Smooth muscle cell of the brain vasculature (primary cell): ENCODE data around the gene MAP2.
"Not testable (repeated sequence)": the region's sequence is repeated elsewhere in the genome, so short reads cannot be mapped to it uniquely, and the experiment has no call there.

Experiments
- DNase-seq: peaks from one replicate; pipeline ENCODE4 v3.0.0-alpha.2; 2012; ENCODE audit warnings: low read depth, low spot score

The MAP2 gene

GRCh38 chr2:209473930-209474419 lies 50.1 kb downstream of the MAP2 start:
- peak; percentile 79 for DNase-seq

- DNase-seq = no peak
These were observed 51.1 kb downstream of the MAP2 start for GRCh38 chr2:209474960-209475359.

GRCh38 chr2:209476367-209477208 lies 52.7 kb downstream of the MAP2 start:
- peak; percentile 62 for DNase-seq

GRCh38 chr2:209492296-209492695 lies 68.4 kb downstream of the MAP2 start:
- not testable (repeated sequence) for DNase-seq

GRCh38 chr2:209495068-209495620 lies 71.3 kb downstream of the MAP2 start:
- not testable (repeated sequence) for DNase-seq

GRCh38 chr2:209495855-209496585 lies 72.2 kb downstream of the MAP2 start:
- DNase-seq = peak; percentile 72

GRCh38 chr2:209496586-209496982 lies 72.7 kb downstream of the MAP2 start:
- no peak for DNase-seq

- DNase-seq = no peak
These were observed 74.8 kb downstream of the MAP2 start for GRCh38 chr2:209498614-209499013.

GRCh38 chr2:209499069-209499468 lies 75.2 kb downstream of the MAP2 start:
- no peak for DNase-seq

GRCh38 chr2:209501579-209501978 lies 77.7 kb downstream of the MAP2 start:
- DNase-seq = no peak

- no peak for DNase-seq
These were observed 81.6 kb downstream of the MAP2 start for GRCh38 chr2:209505410-209505809.

- no peak for DNase-seq
These were observed 84.4 kb downstream of the MAP2 start for GRCh38 chr2:209508255-209508654.

GRCh38 chr2:209511637-209512036 lies 87.8 kb downstream of the MAP2 start:
- DNase-seq = no peak

- no peak for DNase-seq
These were observed 89.1 kb downstream of the MAP2 start for GRCh38 chr2:209512971-209513370.

- no peak for DNase-seq
These were observed 93.6 kb downstream of the MAP2 start for GRCh38 chr2:209517436-209517835.

- no peak for DNase-seq
These were observed 95.4 kb downstream of the MAP2 start for GRCh38 chr2:209519271-209519670.

- no peak for DNase-seq
These were observed 96.1 kb downstream of the MAP2 start for GRCh38 chr2:209519906-209520305.

- DNase-seq = no peak
These were observed 99.3 kb downstream of the MAP2 start for GRCh38 chr2:209523041-209523740.

GRCh38 chr2:209523867-209524266 lies 100.0 kb downstream of the MAP2 start:
- no peak for DNase-seq

- no peak for DNase-seq
These were observed 101.5 kb downstream of the MAP2 start for GRCh38 chr2:209525331-209525730.

- peak; percentile 51 for DNase-seq
These were observed 102.0 kb downstream of the MAP2 start for GRCh38 chr2:209525834-209526281.

- no peak for DNase-seq
These were observed 102.7 kb downstream of the MAP2 start for GRCh38 chr2:209526561-209526960.
